HTR-8/SVneo (cell line): ENCODE data around the gene TSPEAR.

Experiments
- DNase-seq: peaks from one replicate; pipeline ENCODE4 v3.0.0; 2011; ENCODE audit warnings: low spot score, mixed read lengths; ENCODE audit not compliant: insufficient read length
- FAIRE-seq: peaks from 2 replicates; lab custom pipeline; 2011; peaks lifted over from hg19 to GRCh38; lab: Jason Lieb, UNC

TSPEAR gene

DNA sequence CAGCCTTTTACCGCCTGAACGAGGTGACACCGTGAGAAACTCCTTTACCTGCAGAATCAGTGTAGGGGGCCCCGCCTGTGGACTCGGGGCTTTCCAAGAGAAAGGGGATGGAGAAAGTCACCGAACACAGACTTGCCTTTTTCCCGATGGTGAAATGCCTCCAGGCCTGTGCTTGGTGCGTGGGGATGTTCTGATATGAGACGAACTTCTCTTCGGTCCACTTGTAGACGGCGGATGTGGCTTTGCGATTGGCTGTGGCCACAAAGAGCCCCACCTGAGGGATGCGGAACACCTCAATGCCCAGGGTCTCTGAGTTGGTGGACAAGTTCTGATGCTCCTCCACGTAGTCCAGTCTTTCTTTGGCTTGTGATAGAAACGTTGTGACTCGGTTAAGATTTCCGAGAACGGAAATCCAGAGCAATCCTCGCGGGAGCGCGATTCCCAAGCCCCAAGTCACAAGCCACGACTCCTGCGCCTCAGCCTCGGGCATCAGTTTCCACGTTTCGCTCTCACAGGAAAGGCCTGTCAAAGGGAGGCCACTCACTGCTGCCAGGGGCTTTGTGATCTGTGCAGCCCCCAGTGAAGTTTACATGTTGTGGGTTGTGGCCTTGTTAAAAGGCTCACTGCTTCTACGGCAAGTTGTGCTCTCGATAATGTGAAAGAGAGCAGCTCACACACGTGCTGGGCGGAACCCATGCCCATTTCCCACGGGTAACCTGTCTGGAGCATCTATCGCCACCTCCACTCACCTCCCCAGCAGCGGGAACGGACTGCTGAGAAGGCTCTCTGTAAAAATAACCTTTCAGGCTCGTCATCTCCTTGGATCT, 184.0 kb downstream of the TSPEAR start:
- no peak for DNase-seq
- no peak for FAIRE-seq

DNA sequence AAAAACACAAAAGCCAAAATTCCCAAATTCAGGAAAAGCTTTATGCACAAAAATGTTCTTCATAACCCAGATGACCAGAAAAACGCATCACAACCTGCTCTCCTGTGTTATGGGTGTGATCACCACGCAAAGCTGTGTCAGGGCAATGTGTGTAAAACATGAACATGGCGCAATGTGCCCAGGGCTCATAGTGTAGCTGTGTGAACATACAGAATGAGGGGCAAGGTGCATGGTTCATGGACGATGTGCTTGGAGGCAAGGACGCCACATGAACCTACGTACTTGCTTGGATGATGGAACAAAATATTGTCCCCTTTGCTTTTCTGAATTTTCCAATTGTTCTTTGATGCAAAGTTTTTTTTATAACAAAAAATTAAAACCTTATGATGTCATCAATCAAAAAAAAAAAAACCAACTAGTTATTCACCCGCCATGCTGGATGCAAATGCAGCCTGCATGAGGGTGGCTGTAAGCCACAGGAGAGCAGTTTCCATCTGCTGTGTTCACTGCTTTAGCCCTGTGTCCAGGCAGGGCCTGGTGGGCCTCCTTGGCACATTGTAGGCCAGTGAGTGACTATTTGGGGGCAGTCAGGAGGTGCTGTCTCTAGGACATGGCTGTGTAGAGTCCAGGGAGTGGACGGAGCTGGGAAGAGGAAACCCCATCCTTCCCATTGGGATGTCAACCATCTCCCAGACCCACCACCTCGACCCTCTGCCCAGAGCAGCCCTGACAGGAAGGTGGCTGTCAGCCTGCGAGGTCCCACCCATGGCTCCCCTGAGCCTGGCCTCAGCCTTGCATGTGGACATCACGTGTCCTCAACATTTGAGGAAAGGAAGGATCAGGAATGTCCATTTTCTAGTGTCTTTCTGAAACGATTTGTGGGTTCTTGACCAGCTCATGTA, 185.0 kb downstream of the TSPEAR start:
- peak; percentile 46 for FAIRE-seq

DNA sequence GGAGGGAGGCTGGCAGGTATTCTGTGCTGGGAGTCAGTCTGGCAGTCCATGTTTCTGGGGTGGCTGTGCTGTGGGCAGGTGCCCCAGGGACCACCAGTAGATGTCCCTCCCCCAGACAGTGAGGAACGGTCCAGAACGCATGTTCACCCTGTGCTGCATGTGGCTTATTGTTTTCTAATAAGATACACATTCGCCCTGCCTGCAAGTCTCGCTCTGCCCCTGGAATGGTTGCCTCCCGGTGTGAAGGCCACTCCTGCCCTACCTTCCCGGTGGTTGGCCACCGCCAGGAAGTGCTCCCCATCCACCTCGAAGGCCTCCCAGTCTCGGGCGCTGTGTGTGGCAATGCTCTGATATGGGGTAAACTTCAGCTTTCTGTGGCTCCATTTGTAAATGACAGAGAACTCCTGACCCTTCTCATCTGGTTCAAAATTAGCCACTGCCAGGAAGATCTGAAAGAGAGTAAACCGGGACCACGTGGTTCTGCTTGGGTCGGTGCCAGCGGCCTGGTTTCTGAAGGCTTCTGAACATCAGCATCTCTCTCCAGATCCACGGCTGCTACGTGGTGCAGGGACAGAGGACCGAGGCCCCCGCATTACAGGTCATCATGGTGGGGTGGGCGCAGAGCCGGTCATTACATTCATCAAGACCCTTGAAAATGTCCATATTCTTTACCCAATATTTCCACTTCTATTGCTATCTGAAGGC, 185.8 kb downstream of the TSPEAR start:
- FAIRE-seq (no peak), DNase-seq (no peak)

More for the DNA sequence above, 185.0 kb downstream of the TSPEAR start:
- no peak for DNase-seq

DNA sequence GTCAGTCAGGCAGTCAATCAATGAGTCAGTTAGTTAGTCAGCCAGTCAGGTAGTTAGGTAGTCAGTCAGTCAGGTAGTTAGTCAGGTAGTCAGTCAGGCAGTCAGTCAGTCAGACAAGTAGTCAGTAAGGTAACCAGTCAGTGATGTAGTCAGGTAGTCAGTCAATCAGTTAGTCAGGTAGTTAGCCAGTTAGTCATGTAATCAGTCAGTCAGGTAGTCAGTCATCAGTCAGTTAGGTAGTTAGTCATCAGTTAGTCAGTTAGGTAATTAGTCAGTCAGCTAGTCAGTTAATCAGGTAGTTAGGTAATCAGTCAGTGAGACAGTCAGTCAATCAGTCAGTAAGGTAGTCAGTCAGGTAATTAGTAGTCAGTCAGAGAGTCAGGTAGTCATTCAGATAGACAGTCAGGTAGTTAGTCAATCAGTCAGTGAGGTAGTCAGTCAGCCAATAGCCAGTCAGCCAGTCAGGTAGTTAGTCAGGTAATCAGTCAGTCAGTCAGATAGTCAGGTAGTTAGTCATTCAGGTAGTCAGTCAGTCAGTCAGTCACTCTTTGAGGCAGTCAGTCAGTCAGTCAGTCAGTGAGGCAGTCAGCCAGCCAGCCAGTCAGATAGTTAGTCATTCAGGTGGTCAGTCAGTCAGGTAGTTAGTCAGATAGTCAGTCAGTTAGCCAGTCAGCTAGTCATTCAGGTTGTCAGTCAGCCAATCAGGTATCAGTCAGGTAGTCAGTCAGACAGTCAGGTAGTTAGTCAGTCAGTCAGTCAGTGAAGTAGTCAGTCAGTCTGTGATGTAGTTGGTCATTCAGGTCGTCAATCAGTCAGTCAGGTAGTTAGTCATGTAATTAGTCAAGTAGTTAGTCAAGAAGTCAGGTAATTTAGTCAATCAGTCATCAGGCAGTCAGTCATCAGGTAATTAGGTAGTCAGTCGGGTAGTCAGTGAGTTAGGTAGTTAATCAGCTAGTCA, 186.7 kb downstream of the TSPEAR start:
- FAIRE-seq (peak; percentile 90), DNase-seq (no peak)

DNA sequence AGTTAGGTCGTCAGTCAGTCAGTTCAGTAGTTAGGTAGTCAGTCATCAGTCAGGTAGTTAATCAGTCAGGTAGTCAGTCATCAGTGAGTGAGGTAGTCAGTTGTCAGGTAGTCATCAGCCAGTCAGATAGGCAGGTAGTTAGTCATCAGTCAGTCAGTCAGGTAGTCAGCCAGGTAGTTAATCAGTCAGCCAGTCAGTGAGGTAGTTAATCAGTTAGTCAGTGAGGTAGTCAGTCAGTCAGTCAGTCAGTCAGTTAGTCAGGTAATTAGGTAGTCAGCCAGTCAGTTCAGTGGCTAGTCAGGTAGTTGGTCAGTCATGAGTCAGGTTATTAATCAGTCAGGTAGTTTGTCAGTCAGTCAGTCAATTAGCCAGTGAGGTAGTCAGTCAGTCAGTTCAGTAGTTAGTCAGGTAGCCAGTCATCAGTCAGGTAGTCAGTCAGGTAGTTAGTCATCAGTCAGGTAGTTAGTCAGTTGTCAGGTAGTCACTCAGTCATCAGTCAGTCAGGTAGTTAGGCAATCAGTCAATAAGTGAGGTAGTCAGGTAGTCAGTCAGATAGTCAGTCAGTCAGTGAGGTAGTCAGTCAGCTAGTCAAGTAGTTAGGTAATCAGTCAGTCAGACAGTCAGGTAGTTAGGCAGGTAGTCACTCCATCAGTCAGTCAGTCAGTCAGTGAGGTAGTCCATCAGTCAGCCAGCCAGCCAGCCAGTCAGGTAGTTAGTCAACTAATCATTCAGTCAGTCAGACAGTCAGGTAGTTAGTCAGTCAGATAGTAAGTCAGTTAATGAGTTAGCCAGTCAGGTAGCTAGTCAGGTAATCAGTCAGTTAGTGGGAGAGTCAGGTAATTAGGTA, 187.6 kb downstream of the TSPEAR start:
- FAIRE-seq (no peak), DNase-seq (no peak)

DNA sequence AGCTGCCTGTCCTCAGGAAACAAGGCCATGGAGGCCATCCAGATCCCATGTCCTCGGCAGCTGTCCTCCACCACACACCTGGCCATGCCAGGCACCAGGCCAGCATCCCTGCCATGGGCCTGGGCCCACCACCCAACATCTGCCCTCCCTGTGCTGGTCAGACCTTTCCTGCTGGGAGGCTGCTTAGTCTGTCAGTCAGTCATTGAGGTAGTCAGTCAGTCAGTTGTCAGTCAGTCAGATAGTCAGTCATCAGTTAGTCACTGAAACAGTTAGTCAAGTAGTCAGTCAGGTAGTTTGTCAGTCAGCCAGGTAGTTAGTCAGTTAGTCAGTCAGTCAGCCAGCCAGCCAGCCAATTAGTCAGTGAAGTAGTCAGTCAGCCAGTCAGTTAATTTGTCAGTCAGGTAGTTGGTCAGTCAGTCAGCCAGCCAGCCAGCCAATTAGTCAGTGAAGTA, 188.6 kb downstream of the TSPEAR start:
- FAIRE-seq (no peak), DNase-seq (no peak)

DNA sequence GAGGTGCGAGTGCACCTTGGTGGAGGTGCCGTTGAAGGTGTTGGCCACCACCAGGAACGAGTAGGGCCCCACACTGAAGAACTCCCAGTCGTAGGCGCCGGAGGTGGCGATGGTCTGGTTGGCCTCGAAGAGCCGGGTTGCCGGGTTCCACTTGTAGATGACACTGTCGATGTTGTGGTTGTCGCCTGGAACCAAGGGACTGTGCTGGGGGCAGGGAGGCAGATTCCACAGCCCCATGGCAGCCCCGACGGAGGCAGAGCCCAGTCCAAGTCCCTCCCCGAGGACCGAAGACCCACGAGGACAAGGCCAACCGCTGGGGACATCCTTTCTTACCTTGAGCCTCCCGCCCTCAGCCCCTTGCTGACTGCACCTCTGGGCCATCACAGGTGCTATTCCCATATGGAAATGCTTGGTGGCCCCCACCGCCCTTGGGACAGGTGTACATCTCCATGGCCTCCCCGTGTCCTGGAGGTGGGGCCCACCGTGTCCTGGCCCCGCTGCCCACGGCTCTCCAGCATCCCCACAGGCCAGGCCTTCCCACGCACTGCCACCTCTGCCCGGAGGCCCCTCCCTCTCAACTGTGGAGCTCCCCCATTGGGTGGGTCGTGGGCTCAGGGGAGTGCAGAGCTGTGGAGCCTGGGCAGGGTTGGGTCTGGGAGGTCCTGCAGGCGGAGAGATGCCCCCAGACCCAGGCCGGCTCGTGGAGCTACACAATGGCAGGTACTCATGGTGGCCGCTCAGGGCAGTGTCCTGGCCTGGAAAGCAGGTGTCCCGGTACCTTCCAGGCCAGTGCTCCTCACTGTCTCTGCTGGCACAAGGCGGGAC, 189.2 kb downstream of the TSPEAR start:
- FAIRE-seq (no peak), DNase-seq (no peak)

DNA sequence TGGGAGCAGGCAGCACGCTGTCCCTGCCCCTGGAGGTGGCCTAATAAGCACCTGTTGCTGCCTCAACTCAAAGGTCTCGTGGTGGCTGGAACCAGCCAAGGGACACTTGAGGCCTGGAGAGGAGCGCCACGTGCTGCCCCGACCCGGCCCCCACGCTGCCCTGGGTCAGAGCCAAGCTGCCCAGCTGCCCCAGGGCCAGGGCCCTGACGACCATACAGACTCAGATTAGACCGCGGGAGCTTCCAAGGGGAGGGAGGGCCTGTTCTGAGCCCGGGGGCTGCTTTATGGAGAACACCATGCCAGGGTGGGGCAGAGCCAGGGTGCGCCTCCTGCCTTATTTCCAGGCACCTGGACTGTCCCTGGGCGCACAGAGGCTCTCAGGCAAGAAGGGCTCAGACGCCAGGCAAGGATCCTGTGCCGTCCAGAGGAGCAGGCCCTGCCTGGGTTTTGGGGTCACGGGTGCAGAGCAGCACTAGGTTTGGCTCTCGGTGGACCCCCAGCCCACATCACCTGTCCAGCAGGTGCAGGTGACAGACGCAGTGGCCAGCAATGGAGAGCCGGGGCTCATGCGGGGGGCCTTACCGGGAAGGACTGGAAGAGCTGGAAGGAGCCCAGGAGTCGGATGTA, 190.0 kb downstream of the TSPEAR start:
- DNase-seq: no peak
- no peak for FAIRE-seq

DNA sequence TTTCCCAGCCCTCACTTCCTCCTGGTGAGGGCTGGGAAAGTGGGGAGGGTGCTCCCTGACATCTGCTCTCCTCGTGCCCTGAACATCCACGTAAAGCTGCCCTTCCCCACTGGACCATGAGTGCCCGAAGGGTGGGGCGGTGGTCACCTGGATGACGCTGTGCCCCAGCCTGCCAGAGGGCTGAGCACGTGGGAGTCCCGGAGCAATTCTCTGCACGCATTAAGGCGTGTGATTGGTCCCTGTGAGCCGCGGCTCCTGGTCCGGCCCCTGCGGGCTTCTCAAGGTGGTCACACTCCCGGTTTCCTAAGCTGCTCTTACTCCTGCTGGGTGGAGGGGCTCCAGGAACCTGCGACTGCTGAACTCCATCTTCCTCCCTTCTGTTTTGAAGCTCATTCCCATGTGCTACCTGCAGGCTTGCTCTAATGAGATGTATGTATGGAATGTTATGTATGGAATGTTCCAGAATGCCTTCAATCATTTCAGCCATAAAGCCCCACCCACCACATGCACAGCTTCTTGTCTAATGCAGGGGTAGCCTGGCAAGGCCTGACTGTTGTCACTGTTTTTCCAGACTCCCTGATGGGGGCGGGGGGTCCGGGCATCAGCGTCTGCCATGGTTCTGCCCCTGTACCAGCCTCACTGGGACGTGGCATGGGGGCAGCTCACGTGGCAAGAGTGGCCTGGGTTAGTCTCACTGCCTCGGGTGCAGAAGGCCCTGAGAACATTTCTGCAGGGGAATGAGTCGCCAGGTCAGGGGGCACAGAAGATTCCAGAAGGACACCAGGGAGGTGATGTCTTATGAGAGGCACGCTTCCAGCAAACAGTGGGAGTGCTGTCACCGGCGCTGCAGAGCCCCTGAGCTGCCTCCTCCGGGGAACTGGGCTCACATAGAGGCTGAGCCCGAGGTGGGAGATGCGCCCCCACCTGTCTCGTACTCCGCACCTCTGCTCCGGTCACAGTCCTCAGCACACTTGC, 190.8 kb downstream of the TSPEAR start:
- no peak for FAIRE-seq

DNA sequence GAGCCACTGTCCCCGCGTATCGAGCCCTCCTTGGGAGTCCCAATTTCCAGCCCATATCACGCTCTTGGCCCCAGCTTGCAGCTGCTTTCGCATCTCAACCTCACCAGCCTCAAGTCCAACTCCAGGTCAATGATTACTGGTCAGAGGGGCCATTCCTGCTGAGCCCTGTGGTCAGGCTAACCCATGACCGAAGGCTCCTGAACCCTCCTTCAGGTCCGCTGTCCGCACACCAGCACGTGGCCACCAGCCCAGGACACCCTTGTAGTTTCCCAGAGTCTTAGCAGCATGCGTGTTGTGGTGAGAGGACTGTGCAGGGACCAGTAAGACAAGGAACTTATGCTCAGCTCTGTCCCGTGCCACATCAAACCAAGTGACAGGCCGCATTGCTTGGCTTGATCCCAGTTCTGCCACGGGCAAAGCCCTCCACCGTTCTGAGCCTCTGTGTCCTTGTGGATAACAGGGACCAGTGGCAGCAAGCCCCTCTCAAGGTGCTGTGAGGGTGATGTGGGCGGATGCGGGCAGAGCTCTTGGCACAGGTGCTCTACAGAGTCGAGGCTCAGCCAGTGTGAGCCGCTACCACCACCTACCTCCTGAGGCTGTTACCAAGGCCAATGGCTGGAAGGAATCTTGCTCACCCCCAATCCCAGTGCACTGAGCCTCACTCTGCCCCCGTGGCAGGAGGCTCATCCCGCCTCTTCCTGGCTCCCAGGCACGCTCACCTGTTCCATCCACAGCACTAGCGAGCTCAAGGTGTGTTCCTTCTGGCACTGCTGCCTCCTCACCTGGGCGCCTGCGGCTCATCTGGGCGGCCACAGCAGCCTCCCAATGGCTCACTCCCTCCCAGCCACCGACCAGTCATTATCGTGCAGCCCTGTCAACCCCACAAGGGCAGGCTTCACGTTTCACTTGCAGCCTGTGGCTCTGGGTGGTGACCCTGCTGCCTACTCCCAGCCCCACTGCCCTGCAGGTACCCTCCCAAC, 191.7 kb downstream of the TSPEAR start:
- FAIRE-seq (no peak), DNase-seq (no peak)

More for the DNA sequence above, 190.8 kb downstream of the TSPEAR start:
- DNase-seq: no peak

DNA sequence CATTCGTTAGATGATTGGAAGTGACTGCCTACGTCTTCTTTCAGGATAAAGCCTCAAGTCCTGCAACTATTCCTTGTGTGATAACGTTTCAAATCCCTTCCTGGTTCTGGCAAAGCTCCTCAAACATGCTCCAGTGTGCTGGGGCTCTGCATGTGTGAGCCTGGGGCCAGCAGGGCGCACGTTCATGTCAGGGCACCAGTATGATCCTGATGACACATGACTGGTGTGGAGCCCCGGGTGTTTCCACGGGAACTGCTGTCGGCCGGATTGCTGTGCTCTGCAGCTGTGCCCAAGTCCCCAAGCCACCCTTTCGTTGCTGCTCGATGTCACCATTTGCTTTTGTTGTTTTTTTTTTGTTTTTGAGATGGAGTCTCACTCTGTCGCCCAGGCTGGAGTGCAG, 192.7 kb downstream of the TSPEAR start:
- FAIRE-seq (no peak), DNase-seq (no peak)

DNA sequence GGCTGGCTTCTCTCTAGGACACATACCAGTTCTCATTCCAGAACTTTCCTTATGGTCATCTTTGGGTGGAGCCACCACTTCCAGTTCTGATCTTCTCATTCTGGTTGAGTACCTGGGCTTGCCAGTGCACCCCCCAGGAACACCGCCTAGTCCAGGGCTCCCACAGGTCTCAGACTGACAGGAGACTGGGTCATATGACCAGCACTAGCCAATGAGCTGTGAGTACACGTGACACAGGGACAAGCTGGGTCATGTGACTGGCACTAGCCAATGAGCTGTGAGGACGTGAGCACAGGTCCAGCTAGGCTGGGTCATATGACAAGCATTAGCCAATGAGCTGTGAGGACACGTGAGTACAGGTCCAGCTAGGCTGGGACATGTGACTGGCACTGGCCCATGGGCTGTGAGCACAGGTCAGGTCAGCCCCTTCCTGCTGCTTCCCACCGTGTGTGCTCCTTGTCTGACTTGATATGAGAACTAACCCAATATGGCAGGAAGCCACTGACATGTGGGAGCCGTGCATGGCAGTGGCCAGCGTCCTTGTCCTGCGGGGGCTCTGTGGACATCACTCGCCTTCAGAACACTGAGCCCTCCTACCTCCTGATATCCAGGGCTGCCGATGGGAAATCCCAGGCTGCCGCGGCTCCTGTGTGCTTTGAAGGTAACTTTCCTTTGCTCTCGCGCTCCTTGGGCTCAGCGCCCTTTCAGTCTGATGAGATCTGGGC, 194.0 kb downstream of the TSPEAR start:
- peak; percentile 45 for DNase-seq
- FAIRE-seq: peak; percentile 92

DNA sequence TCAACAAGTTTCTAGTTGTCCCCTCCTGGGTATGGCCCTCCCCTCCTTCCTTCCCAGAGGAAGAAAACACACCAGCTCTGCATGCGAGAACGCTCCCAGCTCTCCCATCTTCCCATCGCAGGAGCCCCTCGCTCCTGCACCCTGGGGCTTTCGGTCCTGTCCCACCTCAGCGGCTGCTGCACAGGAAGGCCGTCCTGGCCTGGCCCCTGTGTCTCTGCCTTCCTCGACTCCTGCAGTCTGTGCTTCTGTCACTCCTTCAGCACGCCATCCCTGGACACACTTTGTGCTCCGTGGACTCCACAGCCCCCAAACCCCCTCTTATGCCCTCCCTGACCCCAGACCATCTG, 194.6 kb downstream of the TSPEAR start:
- DNase-seq: no peak
- no peak for FAIRE-seq

DNA sequence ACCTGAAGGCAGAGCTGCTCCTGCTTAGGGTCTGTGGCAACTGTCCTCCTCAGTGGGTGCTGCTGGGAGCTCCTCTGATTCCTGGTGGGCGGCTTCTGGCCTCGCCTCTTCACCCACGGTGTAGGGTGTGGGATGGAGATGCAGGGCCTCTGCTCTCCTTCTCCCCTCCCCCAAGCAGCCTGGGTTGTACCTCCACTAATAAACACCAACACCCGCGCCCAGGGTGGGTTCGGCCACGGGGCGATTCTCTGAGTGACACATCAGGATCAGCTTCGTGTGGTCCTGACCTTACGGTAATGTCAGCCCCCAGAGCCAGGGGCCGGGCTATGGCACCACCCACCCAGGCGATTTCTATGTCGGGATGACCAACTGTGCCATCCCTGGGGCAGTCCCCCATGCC, 195.0 kb downstream of the TSPEAR start:
- FAIRE-seq (no peak), DNase-seq (no peak)
